PC-9 (cell line): ENCODE data around the gene TCAP. TPM values are rescaled to one million over a fixed set of nuclear protein-coding genes. Genes with fewer than 3 reads are reported as not detected.

Source experiments
- Bru-seq: library from RNA; stranded (reverse); fragments of 400-500 nt; gene quantifications from one replicate; lab custom pipeline; 2021; lab: Mats Ljungman, UMichigan
- BruChase-seq, 2 experiments: library from RNA; stranded (reverse); fragments of 400-500 nt; gene quantifications; one replicate each; lab custom pipeline; 2021; lab: Mats Ljungman, UMichigan
- BruUV-seq: library from RNA; stranded (reverse); fragments of 400-500 nt; replicated peaks from 2 replicates; lab custom pipeline; 2021; lab: Mats Ljungman, UMichigan
- CTCF ChIA-PET: fragments of 300-600 bp; sonication (Branson Sonifier 250); formaldehyde crosslinking; loops from one replicate; lab custom pipeline; 2022; ENCODE audit warnings: antibody characterized with exemption; lab: Charles Lee
- POLR2A ChIA-PET: fragments of 300-600 bp; sonication (Branson Sonifier 250); formaldehyde crosslinking; loops from one replicate; lab custom pipeline; 2022; ENCODE audit warnings: antibody characterized with exemption; ENCODE audit not compliant: unreplicated experiment; lab: Charles Lee
- DNase-seq, 2 experiments: peaks; one replicate each; pipeline versions ENCODE4 v3.0.0 to v3.0.0-alpha.2; 2015 to 2022; ENCODE audit warnings: mixed read lengths in 1 of 2
- H2AFZ ChIP-seq: fragments of 200-600 bp; sonication (generic); 2 replicates; pipeline ENCODE4 v1.8.1; 2017; ENCODE audit warnings: antibody characterized with exemption
- H3F3A ChIP-seq: fragments of 200-600 bp; sonication (generic); 2 replicates; pipeline ENCODE4 v1.8.1; 2017; ENCODE audit warnings: antibody characterized with exemption, mild to moderate bottlenecking, low read depth; ENCODE audit not compliant: insufficient read depth
- H3K27ac ChIP-seq: fragments of 200-600 bp; sonication (generic); 2 replicates; pipeline ENCODE4 v1.6.1; 2016; ENCODE audit warnings: mixed run types
- H3K27me3 ChIP-seq: fragments of 200-600 bp; sonication (generic); 2 replicates; pipeline ENCODE4 v1.6.1; 2016; ENCODE audit warnings: low read depth, mixed run types; ENCODE audit not compliant: insufficient read depth
- H3K36me3 ChIP-seq: fragments of 200-600 bp; sonication (generic); 2 replicates; pipeline ENCODE4 v1.6.1; 2016; ENCODE audit warnings: low read depth, mixed run types
- H3K4me1 ChIP-seq: fragments of 200-600 bp; sonication (generic); replicated peaks from 2 replicates; pipeline ENCODE4 v1.6.1; 2016; ENCODE audit warnings: mixed run types; ENCODE audit not compliant: insufficient read depth
- H3K4me2 ChIP-seq: fragments of 200-600 bp; sonication (generic); 2 replicates; pipeline ENCODE4 v1.6.1; 2017; ENCODE audit warnings: mixed run types
- H3K4me3 ChIP-seq: fragments of 200-600 bp; sonication (generic); 2 replicates; pipeline ENCODE4 v1.6.1; 2016; ENCODE audit warnings: mixed run types
- H3K79me2 ChIP-seq: fragments of 200-600 bp; sonication (generic); 2 replicates; pipeline ENCODE4 v1.6.1; 2017; ENCODE audit warnings: low read depth, mixed run types
- H3K9me2 ChIP-seq: fragments of 200-600 bp; sonication (generic); 2 replicates; pipeline ENCODE4 v1.8.1; 2017; ENCODE audit warnings: mild to moderate bottlenecking; ENCODE audit not compliant: insufficient read depth
- H3K9me3 ChIP-seq: fragments of 200-600 bp; sonication (generic); 2 replicates; pipeline ENCODE4 v1.8.1; 2016; ENCODE audit warnings: low read depth; ENCODE audit not compliant: insufficient read depth
- H4K20me1 ChIP-seq: fragments of 200-600 bp; sonication (generic); 2 replicates; pipeline ENCODE4 v1.8.1; 2017; ENCODE audit not compliant: insufficient read depth
- EZH2 ChIP-seq: fragments of 200-600 bp; sonication (generic); IDR thresholded peaks from 2 replicates; pipeline ENCODE4 v1.8.0; 2017; ENCODE audit warnings: antibody characterized with exemption, low read depth
- intact Hi-C: fragments of 100-400 bp; cut with micrococcal nuclease; formaldehyde crosslinking; loops from one replicate; pipeline ENCODE4 v1.10.0; 2022; ENCODE audit not compliant: unreplicated experiment
- long read RNA-seq: library from polyadenylated mRNA; stranded (forward); transcript quantifications from one replicate; pipeline ENCODE4 v2.0.0, GENCODE V29; 2022
- total RNA-seq: library from RNA; stranded (reverse); gene quantifications from 2 replicates; pipeline ENCODE4 v1.2.3, GENCODE V29; 2021
- TF ChIP-seq, protein P1 (sequence below): fragments of 200-600 bp; sonication (generic); conservative IDR thresholded peaks from 2 replicates; pipeline ENCODE4 v1.6.1; 2017; ENCODE audit warnings: mixed run types, antibody characterized with exemption, mild to moderate bottlenecking, moderate library complexity

The TCAP gene, protein sequence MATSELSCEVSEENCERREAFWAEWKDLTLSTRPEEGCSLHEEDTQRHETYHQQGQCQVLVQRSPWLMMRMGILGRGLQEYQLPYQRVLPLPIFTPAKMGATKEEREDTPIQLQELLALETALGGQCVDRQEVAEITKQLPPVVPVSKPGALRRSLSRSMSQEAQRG
- total RNA-seq (1.2 and 1.6 TPM in 2 replicates), Bru-seq, nascent RNA (percentile 34 among the genes with signal in this experiment), BruChase-seq, experiment 1, labeled RNA remaining after a 2-hour chase (percentile 45 among the genes with signal in this experiment), BruChase-seq, experiment 2, labeled RNA remaining after a 6-hour chase (percentile 63 among the genes with signal in this experiment)
- long read RNA-seq, partial matches to known transcripts: 0 of 2 reads
- long read RNA-seq, other reads (novel, unspliced or antisense): 2 of 2 reads

DNA sequence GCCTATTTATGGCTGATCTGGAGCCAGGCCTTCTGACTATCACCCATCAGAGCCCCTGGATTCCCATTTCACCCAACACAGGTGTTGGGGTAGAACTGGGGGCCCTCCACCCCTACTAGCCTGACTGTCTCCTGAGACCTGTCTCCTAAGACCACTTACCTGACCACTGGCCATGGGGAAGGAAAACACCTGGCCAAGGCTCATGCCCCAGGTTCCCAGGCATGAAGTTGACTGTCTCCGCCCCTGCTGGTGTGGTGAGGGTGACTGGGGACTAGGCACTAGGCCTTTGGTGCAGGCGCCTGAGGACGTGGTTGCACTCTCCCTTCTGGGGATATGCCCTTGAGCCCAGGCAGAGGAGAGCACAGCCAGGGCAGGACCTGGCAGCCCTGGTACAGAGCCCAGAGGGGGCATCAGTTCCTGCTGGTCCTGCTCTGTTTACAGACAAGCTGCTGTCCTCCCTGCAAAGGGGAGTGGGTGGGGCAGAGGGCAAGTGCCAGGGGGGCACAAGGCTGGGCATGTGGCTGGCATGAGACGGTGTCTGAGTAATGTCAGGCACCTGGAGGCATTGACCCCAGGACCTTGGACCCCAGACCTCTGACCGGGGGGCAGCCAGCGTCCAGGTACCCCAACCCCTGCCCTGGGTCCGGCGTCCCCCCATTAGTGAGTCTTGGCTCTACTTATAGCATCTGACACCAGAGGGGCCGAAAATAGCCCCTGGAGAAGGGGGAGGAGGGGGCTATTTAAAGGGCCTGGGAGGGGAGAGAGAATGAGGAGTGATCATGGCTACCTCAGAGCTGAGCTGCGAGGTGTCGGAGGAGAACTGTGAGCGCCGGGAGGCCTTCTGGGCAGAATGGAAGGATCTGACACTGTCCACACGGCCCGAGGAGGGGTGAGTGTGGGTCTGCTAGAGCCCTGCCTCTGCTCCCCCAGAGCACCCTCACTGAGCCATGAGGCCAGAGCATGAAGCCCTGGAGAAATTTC lies at the start of gene TCAP:
TSS of gene TCAP (plus strand) at position 769 of the 981 bp plus-strand sequence. CDS start at position 780, 11 bp downstream.
- H3K4me2 ChIP-seq: peak within 1 kb of the TSS; percentile 82
- peaks cover 35% of the 10 kb centered on the region for H3K4me1 ChIP-seq
- H3F3A ChIP-seq: peaks cover 22% of the 10 kb centered on the region
- no peak for DNase-seq
- H3K9me2 ChIP-seq: no peaks in the 10 kb centered on the region
- no peak for TF ChIP-seq EZH2
- TF ChIP-seq, protein P1, sequence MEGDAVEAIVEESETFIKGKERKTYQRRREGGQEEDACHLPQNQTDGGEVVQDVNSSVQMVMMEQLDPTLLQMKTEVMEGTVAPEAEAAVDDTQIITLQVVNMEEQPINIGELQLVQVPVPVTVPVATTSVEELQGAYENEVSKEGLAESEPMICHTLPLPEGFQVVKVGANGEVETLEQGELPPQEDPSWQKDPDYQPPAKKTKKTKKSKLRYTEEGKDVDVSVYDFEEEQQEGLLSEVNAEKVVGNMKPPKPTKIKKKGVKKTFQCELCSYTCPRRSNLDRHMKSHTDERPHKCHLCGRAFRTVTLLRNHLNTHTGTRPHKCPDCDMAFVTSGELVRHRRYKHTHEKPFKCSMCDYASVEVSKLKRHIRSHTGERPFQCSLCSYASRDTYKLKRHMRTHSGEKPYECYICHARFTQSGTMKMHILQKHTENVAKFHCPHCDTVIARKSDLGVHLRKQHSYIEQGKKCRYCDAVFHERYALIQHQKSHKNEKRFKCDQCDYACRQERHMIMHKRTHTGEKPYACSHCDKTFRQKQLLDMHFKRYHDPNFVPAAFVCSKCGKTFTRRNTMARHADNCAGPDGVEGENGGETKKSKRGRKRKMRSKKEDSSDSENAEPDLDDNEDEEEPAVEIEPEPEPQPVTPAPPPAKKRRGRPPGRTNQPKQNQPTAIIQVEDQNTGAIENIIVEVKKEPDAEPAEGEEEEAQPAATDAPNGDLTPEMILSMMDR: no peak
- ChIA-PET POLR2A (interaction anchor here (0.5 kb wide), 1 partner anchor 87 kb away, joined by 26 read pairs; no protein-coding TSS in a partner anchor), CTCF (no interaction called here)
- no peaks in the 10 kb centered on the region for H3K9me3 ChIP-seq
- intact Hi-C loops: no loop called here
- H4K20me1 ChIP-seq: no peaks in the 10 kb centered on the region
- no peaks in the 10 kb centered on the region for H3K79me2 ChIP-seq
- no TSS peak for BruUV-seq
- H3K4me3 ChIP-seq: no peak within 1 kb of the TSS
- no peak within 1 kb of the TSS for H2AFZ ChIP-seq
- H3K27ac ChIP-seq: no peak within 1 kb of the TSS
- no peaks in the 10 kb centered on the region for H3K27me3 ChIP-seq
- H3K36me3 ChIP-seq: no peaks in the 10 kb centered on the region

- Histone ChIP-seq H3K4me2 (no peak overlapping the region), H3K27me3 (peaks cover 17% of the 10 kb centered on the region; the same call in 1 of the 2 replicates), H3K36me3 (no peaks in the 10 kb centered on the region), H4K20me1 (no peaks in the 10 kb centered on the region), H3K4me1 (no peaks in the 10 kb centered on the region), H3K9me3 (no peaks in the 10 kb centered on the region), H3K9me2 (no peaks in the 10 kb centered on the region), H3K79me2 (no peaks in the 10 kb centered on the region), H3K4me3 (no peak overlapping the region), H3F3A (peaks cover 18% of the 10 kb centered on the region), H2AFZ (no peak overlapping the region), H3K27ac (no peak overlapping the region)
- no peak for DNase-seq
- POLR2A ChIA-PET: interaction anchor here (0.7 kb wide), 1 partner anchor 36 kb away, joined by 5 read pairs; no protein-coding TSS in a partner anchor
- CTCF ChIA-PET: no interaction called here
- intact Hi-C loops: no loop called here
- BruUV-seq: no TSS peak
- TF ChIP-seq, protein P1: no peak
- TF ChIP-seq EZH2: no peak
These were observed 49.7 kb upstream of the TCAP start for GRCh38 chr17:39615434-39615833.

- Histone ChIP-seq H3K27ac (no peak overlapping the region), H3K9me3 (no peaks in the 10 kb centered on the region), H3K79me2 (no peaks in the 10 kb centered on the region), H4K20me1 (no peaks in the 10 kb centered on the region), H3K4me2 (peak overlapping the region; percentile 86), H3K27me3 (peaks cover 17% of the 10 kb centered on the region; the same call in 1 of the 2 replicates), H3K4me3 (no peak overlapping the region; the same call in 1 of the 2 replicates), H3K4me1 (no peaks in the 10 kb centered on the region), H3F3A (peaks cover 19% of the 10 kb centered on the region), H3K9me2 (no peaks in the 10 kb centered on the region), H2AFZ (no peak overlapping the region), H3K36me3 (no peaks in the 10 kb centered on the region)
- DNase-seq: no peak
- CTCF ChIA-PET: no interaction called here
- POLR2A ChIA-PET: no interaction called here
- intact Hi-C loops: no loop called here
- TF ChIP-seq, protein P1: no peak
- TF ChIP-seq EZH2: no peak
- no TSS peak for BruUV-seq
These were observed 48.1 kb upstream of the TCAP start for GRCh38 chr17:39617100-39617445.
